Endothelial cell of umbilical vein (primary cell): ENCODE measurements around the gene NPS.

Experiments
- CTCF ChIP-seq, 2 donors: IDR thresholded peaks; 1 replicate in 1 of 2; 2 replicates in 1 of 2; pipeline ENCODE4 v1.5.1; 2011; ENCODE audit warnings: low read length in 2 of 2, mild to moderate bottlenecking in 2 of 2, moderate library complexity in 2 of 2, control low read depth in 1 of 2, inconsistent platforms in 1 of 2, low read depth in 1 of 2; ENCODE audit not compliant: insufficient read depth in 1 of 2; ENCODE audit errors: extremely low read depth in 1 of 2
- EZH2 ChIP-seq: IDR thresholded peaks from 2 replicates; pipeline ENCODE4 v1.6.1; 2012; ENCODE audit warnings: borderline replicate concordance, low read depth, mild to moderate bottlenecking, moderate library complexity, low read length, inconsistent platforms; ENCODE audit not compliant: severe bottlenecking
- POLR2A ChIP-seq: IDR thresholded peaks from 2 replicates; pipeline ENCODE4 v1.6.1; 2012; ENCODE audit warnings: low read depth, mild to moderate bottlenecking, control low read depth, low read length

- TF ChIP-seq CTCF (IDR thresholded peaks at IDR 0.05; ENCODE audit: extremely low read depth in 1 of 2, insufficient read depth in 1 of 2, low read depth in 1 of 2, low read length in 2 of 2) (no peak), POLR2A (no peak), EZH2 (no peak)
These were observed 24.9 kb upstream of the NPS start for GRCh38 chr10:127524229-127524628.
